H9 (cell line): ENCODE data around the gene ATAD1. TPM values are rescaled to one million over a fixed set of nuclear protein-coding genes. Genes with fewer than 3 reads are reported as not detected.

Experiments used
- DNase-seq: peaks from one replicate; pipeline ENCODE4 v3.0.0-alpha.2; 2017
- H2AFZ ChIP-seq: one replicate; pipeline ENCODE4 v1.6.1; 2013; ENCODE audit warnings: mild to moderate bottlenecking, low read length, control low read depth, moderate library complexity
- H2AK5ac ChIP-seq: 2 replicates; pipeline ENCODE4 v1.6.1; 2013; ENCODE audit warnings: low read length, control low read depth, mixed read lengths; ENCODE audit not compliant: insufficient read length
- H2BK120ac ChIP-seq: one replicate; pipeline ENCODE4 v1.6.1; 2013; ENCODE audit warnings: low read depth, mild to moderate bottlenecking, low read length, control low read depth, inconsistent platforms; ENCODE audit not compliant: poor library complexity, severe bottlenecking
- H2BK12ac ChIP-seq: 2 replicates; pipeline ENCODE4 v1.6.1; 2013; ENCODE audit warnings: low read length, control low read depth, mixed read lengths, low read depth; ENCODE audit not compliant: insufficient read length
- H2BK15ac ChIP-seq: 2 replicates; pipeline ENCODE4 v1.6.1; 2013; ENCODE audit warnings: low read depth, low read length, control low read depth
- H2BK20ac ChIP-seq: one replicate; pipeline ENCODE4 v1.6.1; 2013; ENCODE audit warnings: low read depth, mild to moderate bottlenecking, low read length, control low read depth, inconsistent platforms; ENCODE audit not compliant: poor library complexity, severe bottlenecking
- H2BK5ac ChIP-seq: 2 replicates; pipeline ENCODE4 v1.6.1; 2013; ENCODE audit warnings: low read length, control low read depth, mixed read lengths; ENCODE audit not compliant: insufficient read length
- H3K14ac ChIP-seq: 2 replicates; pipeline ENCODE4 v1.6.1; 2013; ENCODE audit warnings: low read length, control low read depth; ENCODE audit not compliant: insufficient read depth
- H3K18ac ChIP-seq: 2 replicates; pipeline ENCODE4 v1.6.1; 2013; ENCODE audit warnings: low read depth, mild to moderate bottlenecking, mixed read lengths, low read length, control low read depth; ENCODE audit not compliant: insufficient read length
- H3K23ac ChIP-seq: 2 replicates; pipeline ENCODE4 v1.6.1; 2013; ENCODE audit warnings: low read length, control low read depth, mixed read lengths, low read depth; ENCODE audit not compliant: insufficient read length
- H3K23me2 ChIP-seq: 2 replicates; pipeline ENCODE4 v1.6.1; 2013; ENCODE audit warnings: low read depth, mild to moderate bottlenecking, mixed read lengths, low read length, control low read depth; ENCODE audit not compliant: insufficient read length, poor library complexity, severe bottlenecking
- H3K27ac ChIP-seq: 2 replicates; pipeline ENCODE4 v1.5.1; 2013; ENCODE audit warnings: low read length, control low read depth, mixed read lengths, low read depth; ENCODE audit not compliant: insufficient read length
- H3K27me3 ChIP-seq: 2 replicates; pipeline ENCODE4 v1.6.1; 2013; ENCODE audit warnings: low read length, control low read depth, inconsistent platforms; ENCODE audit not compliant: insufficient read depth
- H3K4ac ChIP-seq: 2 replicates; pipeline ENCODE4 v1.6.1; 2013; ENCODE audit warnings: low read depth, mild to moderate bottlenecking, control low read depth, inconsistent platforms, low read length, moderate library complexity
- H3K4me1 ChIP-seq: 2 replicates; pipeline ENCODE4 v1.6.1; 2013; ENCODE audit warnings: low read length, control low read depth, inconsistent platforms; ENCODE audit not compliant: insufficient read depth
- H3K4me2 ChIP-seq: 2 replicates; pipeline ENCODE4 v1.6.1; 2013; ENCODE audit warnings: low read length, control low read depth, mixed read lengths; ENCODE audit not compliant: insufficient read length, insufficient read depth
- H3K56ac ChIP-seq: 2 replicates; pipeline ENCODE4 v1.6.1; 2013; ENCODE audit warnings: low read depth, mild to moderate bottlenecking, mixed read lengths, low read length, control low read depth; ENCODE audit not compliant: insufficient read length
- H3K79me1 ChIP-seq: 2 replicates; pipeline ENCODE4 v1.6.1; 2013; ENCODE audit warnings: low read depth, mild to moderate bottlenecking, moderate library complexity, low read length, control low read depth, inconsistent platforms; ENCODE audit not compliant: insufficient read depth, poor library complexity, severe bottlenecking
- H3K79me2 ChIP-seq: 2 replicates; pipeline ENCODE4 v1.6.1; 2013; ENCODE audit warnings: low read length, control low read depth, inconsistent platforms; ENCODE audit not compliant: insufficient read depth
- H3K9ac ChIP-seq: 2 replicates; pipeline ENCODE4 v1.6.1; 2013; ENCODE audit warnings: low read length, control low read depth, mixed read lengths; ENCODE audit not compliant: insufficient read length; ENCODE audit errors: extremely low read depth
- H3K9me3 ChIP-seq: one replicate; pipeline ENCODE4 v1.6.1; 2013; ENCODE audit warnings: low read depth, low read length, inconsistent platforms; ENCODE audit not compliant: control insufficient read depth
- H3T11ph ChIP-seq: one replicate; pipeline ENCODE4 v1.6.1; 2013; ENCODE audit warnings: mild to moderate bottlenecking, low read length, control low read depth, inconsistent platforms
- H4K20me1 ChIP-seq: one replicate; pipeline ENCODE4 v1.6.1; 2013; ENCODE audit not compliant: control insufficient read depth, insufficient read length, insufficient read depth
- H4K5ac ChIP-seq: 2 replicates; pipeline ENCODE4 v1.6.1; 2013; ENCODE audit warnings: low read depth, mild to moderate bottlenecking, mixed read lengths, low read length, control low read depth; ENCODE audit not compliant: insufficient read length
- H4K8ac ChIP-seq: replicated peaks from 2 replicates; pipeline ENCODE4 v1.6.1; 2013; ENCODE audit warnings: low read length, control low read depth, mixed read lengths, low read depth; ENCODE audit not compliant: insufficient read length
- H4K91ac ChIP-seq: 2 replicates; pipeline ENCODE4 v1.6.1; 2013; ENCODE audit warnings: low read depth, mild to moderate bottlenecking, moderate library complexity, mixed read lengths, low read length, control low read depth; ENCODE audit not compliant: insufficient read length
- H3K27ac Mint-ChIP-seq, 3 experiments: 2 replicates in 2 of 3; 3 replicates in 1 of 3; pipeline ENCODE4 v1.8.0; 2020 to 2021; ENCODE audit warnings: mixed read lengths in 3 of 3, mild to moderate bottlenecking in 1 of 3, moderate library complexity in 1 of 3
- H3K27me3 Mint-ChIP-seq: 2 replicates; pipeline ENCODE4 v1.8.0; 2021; ENCODE audit warnings: low read depth, mild to moderate bottlenecking, moderate library complexity, mixed read lengths
- H3K36me3 Mint-ChIP-seq, 3 experiments: 2 replicates in 2 of 3; 3 replicates in 1 of 3; pipeline ENCODE4 v1.8.0; 2020 to 2021; ENCODE audit warnings: low read depth in 3 of 3, mixed read lengths in 3 of 3; ENCODE audit not compliant: insufficient read depth in 1 of 3
- H3K4me1 Mint-ChIP-seq, 2 experiments: 2 replicates each; pipeline ENCODE4 v1.8.0; 2020; ENCODE audit warnings: mixed read lengths in 2 of 2
- H3K4me3 Mint-ChIP-seq, 2 experiments: 2 replicates in 1 of 2; 3 replicates in 1 of 2; pipeline ENCODE4 v1.8.0; 2020 to 2021; ENCODE audit warnings: mild to moderate bottlenecking in 2 of 2, mixed read lengths in 2 of 2, moderate library complexity in 1 of 2
- H3K9me3 Mint-ChIP-seq, 2 experiments: 2 replicates in 1 of 2; 3 replicates in 1 of 2; pipeline ENCODE4 v1.8.0; 2020; ENCODE audit warnings: mild to moderate bottlenecking in 2 of 2, mixed read lengths in 2 of 2, moderate library complexity in 1 of 2
- CTCF ChIP-seq: fragments of 200-600 bp; sonication (generic); conservative IDR thresholded peaks from 3 replicates; pipeline ENCODE4 v1.8.0; 2021; ENCODE audit warnings: antibody characterized with exemption, mild to moderate bottlenecking
- WGBS: extraction: QIAGEN DNeasy Blood & Tissue Kit; methylation state at CpG from one replicate; pipeline ENCODE4 v1.1.7; 2013; ENCODE audit warnings: missing lambda C conversion rate, low lambda C conversion rate, mixed read lengths; ENCODE audit not compliant: insufficient read length; ENCODE audit errors: extremely low coverage; 5-methylcytosine and 5-hydroxymethylcytosine counted together
- total RNA-seq: library from RNA; stranded (reverse); gene quantifications from 2 replicates; pipeline ENCODE4 v1.2.1, GENCODE V29; 2021

The ATAD1 gene
- total RNA-seq, 1 experiment from 2014 or later: 38.7 TPM

- Histone ChIP-seq H4K91ac (no peak overlapping the region), H2BK15ac (no peak overlapping the region), H2BK120ac (no peak overlapping the region), H4K5ac (no peak overlapping the region), H3K27me3 (no peaks in the 10 kb centered on the region), H3K4me2 (no peak overlapping the region), H3K56ac (no peak overlapping the region), H3K79me2 (no peaks in the 10 kb centered on the region), H4K8ac (no peak overlapping the region), H3K18ac (no peak overlapping the region), H3K23ac (no peak overlapping the region), H3K23me2 (no peaks in the 10 kb centered on the region), H3K79me1 (no peaks in the 10 kb centered on the region), H4K20me1 (no peaks in the 10 kb centered on the region), H2BK20ac (no peak overlapping the region), H3K4me1 (no peaks in the 10 kb centered on the region), H3K9ac (no peak overlapping the region), H3K4ac (no peak overlapping the region), H3T11ph (no peak overlapping the region), H2AK5ac (no peak overlapping the region), H2BK12ac (no peak overlapping the region), H2BK5ac (no peak overlapping the region), H3K27ac (no peak overlapping the region), H2AFZ (no peak overlapping the region), H3K9me3 (no peaks in the 10 kb centered on the region), H3K14ac (no peak overlapping the region)
- Mint-ChIP-seq H3K27ac (no peak overlapping the region), H3K27me3 (no peaks in the 10 kb centered on the region; the same call in 1 of the 2 replicates), H3K4me1 (peaks cover 3 to 6% of the 10 kb centered on the region in 2 experiments; a peak in 3 of 4 replicates), H3K36me3 (no peaks in the 10 kb centered on the region; a peak in 1 of 7 replicates), H3K4me3 (no peak overlapping the region), H3K9me3 (no peaks in the 10 kb centered on the region)
- no CpG with 5 or more reads among the region's 3 CpGs for WGBS
- DNase-seq: no peak
- no peak for TF ChIP-seq CTCF
Observed at GRCh38 chr10:87841186-87841585, 23.2 kb upstream of the ATAD1 start.
